GM12873 (cell line): Measurements from ENCODE around the gene NABP1.

ENCODE experiments used
- TF ChIP-seq, protein P1 (sequence below): IDR thresholded peaks from 2 replicates; pipeline ENCODE4 v1.5.1; 2012; ENCODE audit warnings: low read depth, mild to moderate bottlenecking, moderate library complexity, low read length, control low read depth; ENCODE audit not compliant: insufficient read depth; ENCODE audit errors: missing control alignments

The NABP1 gene

DNA sequence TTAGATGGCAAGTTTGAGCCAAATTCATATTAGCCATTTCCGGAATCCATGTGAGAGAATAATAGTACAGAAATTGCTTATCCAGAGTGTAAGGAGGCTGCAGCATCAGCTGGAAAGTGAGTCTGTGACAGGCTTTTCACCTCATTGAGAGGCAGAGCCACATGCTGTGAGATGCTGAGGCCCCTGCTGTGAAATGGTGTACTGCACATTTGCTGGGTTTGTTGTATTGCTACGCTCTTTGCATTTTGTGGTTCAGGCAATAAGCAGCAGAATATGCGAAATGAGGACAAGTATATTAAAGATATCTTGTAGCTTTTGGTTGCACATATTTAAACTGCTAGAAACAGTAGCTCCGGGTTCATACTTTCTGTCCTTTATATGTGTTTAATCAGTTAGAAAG, 37.0 kb downstream of the NABP1 start:
- TF ChIP-seq, protein P1, sequence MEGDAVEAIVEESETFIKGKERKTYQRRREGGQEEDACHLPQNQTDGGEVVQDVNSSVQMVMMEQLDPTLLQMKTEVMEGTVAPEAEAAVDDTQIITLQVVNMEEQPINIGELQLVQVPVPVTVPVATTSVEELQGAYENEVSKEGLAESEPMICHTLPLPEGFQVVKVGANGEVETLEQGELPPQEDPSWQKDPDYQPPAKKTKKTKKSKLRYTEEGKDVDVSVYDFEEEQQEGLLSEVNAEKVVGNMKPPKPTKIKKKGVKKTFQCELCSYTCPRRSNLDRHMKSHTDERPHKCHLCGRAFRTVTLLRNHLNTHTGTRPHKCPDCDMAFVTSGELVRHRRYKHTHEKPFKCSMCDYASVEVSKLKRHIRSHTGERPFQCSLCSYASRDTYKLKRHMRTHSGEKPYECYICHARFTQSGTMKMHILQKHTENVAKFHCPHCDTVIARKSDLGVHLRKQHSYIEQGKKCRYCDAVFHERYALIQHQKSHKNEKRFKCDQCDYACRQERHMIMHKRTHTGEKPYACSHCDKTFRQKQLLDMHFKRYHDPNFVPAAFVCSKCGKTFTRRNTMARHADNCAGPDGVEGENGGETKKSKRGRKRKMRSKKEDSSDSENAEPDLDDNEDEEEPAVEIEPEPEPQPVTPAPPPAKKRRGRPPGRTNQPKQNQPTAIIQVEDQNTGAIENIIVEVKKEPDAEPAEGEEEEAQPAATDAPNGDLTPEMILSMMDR, result no peak

DNA sequence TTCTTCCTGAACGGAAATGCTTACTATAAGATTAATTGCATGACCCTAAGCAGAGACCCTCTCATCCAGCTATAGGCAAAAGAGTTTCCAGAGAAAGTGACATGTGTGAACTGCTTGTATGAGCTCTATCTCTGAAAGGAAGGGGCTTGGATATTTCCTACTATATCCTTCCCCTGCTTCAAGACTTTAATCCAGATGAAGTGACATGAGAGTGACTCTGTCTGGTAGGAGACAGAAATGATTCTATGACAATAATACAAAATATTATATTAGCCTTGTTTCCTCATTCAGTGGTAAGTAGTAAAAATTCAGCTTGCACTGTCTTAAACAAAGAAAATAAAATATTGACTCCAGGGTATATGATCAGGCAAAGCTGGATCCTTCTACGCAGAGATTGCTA, 37.5 kb downstream of the NABP1 start:
- TF ChIP-seq, protein P1, result no peak

DNA sequence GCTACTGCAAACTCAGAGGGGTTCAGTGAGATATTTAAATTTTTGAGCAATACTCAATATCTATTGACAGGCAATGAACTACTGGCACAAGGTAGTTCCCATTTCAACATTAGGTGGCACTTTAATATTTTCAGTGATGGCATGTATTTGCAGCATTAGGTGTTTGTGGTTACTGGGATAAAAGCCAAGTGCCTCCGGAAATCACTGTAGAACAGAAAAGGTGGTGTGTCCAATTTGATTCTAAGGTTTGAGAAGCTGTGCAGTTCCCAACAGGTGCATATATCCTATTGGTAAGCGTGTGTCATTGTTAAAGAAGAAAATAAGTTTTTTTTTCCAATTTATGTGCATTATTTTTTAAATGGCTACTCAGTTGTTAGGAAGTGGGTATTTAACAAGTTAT, 41.3 kb downstream of the NABP1 start:
- TF ChIP-seq, protein P1, result no peak

DNA sequence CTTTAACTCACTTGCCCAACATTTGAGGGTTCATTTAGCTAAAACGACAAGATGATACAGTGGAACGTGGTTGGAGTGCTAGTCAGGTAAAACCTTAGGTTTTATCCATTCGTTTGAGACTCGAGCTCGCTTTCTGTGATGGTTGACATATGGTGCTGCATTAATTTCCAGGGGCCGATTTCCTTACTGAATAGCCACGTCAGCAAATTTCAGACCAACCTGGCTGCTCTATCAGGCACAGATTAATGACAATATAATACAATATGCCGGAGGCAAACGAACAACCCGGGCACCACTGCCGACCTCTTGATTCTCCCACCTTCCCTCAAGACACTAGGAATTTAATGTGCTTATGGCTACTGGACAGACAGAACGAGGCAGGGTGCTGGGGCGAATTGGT, 42.0 kb downstream of the NABP1 start:
- TF ChIP-seq, protein P1, result no peak

DNA sequence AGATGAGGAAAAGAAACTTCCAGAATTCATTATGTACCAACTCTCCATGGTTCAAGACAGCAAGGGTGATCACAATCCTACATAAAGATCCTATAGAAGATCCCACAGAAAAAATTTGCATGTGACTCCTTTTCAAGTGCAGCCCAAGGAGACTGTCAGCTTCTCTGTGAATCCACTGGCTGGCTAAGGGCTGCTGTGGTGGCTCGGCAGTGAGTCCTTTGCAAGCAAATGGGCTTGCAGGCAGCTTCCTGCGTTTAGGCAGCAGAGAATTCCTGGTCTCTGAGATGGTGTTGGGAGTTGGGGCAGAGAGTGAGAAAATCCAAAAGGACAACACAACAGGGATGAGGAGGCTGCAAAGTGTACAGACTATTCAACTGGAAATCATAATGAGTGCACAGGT, 43.4 kb downstream of the NABP1 start:
- TF ChIP-seq, protein P1, result no peak

DNA sequence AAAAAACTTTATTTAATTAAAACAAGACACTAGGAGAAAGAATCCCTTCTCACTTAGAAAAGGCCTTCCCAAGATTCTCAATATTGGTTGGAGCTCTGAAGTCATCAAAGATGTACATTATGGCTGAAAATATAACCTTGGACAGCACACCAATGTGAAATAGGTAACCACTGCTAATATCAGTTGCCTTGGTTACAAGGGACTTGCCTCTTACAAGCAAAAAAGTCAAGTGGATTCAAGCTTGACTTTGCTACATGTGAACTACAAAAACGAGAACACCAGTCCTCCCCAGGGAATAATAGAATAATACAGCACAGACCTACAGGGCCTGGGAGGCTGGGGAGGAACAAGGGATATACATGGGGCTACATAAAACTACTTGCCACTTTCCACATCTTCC, 46.1 kb downstream of the NABP1 start:
- TF ChIP-seq, protein P1, result no peak

DNA sequence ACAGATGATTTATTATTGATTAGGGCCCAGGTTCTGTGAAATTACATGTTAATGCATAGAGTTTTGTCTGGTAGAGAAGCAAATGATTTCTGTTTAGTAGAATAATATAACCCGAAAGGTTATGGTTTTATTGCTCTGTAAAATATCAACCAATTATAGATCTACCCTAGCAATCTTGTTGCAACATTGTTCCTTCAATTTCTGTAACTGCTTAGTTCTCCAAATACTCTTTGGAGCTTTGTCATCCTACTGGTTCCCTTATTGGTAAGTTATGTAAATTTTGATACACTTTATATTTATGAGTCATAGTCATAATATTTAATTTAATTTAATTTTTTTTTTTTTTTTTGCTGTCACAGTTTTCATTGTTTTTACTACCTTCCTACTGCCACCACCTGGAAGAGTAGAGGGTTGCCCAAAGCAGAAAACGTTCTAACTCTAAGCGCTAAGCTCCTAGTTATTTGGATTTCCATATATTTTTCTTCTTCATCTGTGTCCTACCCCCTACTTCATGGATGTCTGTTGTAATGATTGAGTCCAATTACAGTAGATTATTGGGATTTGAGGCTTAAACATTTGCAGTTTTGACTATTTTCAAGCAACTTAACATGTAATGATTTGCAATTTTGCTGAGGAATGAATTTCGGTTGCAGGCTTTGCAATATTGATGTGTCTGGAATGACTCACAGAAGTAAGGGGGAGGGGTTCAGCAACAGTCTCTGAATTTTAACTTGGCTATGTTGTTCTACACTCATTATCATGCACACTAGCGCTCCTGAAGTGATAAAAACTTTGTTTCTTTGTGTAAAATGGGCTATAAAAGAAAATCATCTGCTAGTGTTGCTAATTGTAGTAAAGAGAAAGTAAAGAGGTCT, 51.1 kb downstream of the NABP1 start:
- TF ChIP-seq, protein P1, result no peak
